Measurements from ENCODE around the gene RSPO4.

The RSPO4 gene

DNA sequence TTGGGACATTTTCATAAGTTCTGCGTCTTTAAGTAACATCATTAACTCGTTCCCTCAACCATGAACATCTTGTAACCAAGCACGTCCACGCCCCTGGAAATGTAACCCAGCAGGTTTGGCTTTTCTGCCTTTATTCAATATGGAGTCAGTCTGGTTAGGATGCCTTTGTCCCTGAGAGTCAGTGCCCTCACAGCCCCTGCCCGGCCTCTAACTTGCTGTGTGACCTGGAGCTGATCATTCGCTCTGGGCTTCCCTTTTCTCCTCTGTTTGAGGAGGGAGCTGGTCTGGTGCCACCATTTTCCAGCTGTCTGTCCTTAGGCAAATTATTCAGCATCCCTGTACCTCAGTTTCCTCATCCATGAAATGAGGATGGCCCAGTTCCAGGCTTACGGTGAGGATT is 59.5 kb downstream of the RSPO4 start:
- H3K27ac ChIP-seq: no peak overlapping the region
- no peak for TF ChIP-seq ZFX (IDR thresholded peaks at IDR 0.05; ENCODE audit: borderline replicate concordance)
- TF ChIP-seq, protein P1, sequence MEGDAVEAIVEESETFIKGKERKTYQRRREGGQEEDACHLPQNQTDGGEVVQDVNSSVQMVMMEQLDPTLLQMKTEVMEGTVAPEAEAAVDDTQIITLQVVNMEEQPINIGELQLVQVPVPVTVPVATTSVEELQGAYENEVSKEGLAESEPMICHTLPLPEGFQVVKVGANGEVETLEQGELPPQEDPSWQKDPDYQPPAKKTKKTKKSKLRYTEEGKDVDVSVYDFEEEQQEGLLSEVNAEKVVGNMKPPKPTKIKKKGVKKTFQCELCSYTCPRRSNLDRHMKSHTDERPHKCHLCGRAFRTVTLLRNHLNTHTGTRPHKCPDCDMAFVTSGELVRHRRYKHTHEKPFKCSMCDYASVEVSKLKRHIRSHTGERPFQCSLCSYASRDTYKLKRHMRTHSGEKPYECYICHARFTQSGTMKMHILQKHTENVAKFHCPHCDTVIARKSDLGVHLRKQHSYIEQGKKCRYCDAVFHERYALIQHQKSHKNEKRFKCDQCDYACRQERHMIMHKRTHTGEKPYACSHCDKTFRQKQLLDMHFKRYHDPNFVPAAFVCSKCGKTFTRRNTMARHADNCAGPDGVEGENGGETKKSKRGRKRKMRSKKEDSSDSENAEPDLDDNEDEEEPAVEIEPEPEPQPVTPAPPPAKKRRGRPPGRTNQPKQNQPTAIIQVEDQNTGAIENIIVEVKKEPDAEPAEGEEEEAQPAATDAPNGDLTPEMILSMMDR (IDR thresholded peaks at IDR 0.05): no peak

DNA sequence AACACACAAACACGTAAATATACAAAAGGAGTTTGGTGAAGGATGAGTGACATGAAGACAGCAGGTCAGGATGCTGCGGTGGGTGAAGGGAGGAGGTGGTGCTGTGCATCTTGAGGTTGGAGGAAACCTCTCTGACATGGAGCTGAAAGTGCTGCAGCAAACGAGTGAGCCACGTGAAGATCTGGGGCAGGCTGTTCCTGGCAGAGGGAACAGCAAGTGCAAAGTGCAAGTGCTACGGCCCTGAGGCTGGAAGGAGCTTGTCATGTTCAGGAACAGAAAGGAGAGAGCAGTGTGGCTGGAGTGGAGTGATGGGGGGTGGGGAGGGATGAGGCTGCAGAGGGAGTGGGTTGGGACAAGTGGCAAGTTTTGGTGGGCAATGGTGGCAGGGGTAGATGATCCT is 61.2 kb downstream of the RSPO4 start:
- H3K27ac ChIP-seq: no peak overlapping the region
- TF ChIP-seq, protein P1 (IDR thresholded peaks at IDR 0.05): no peak
- no peak for TF ChIP-seq ZFX (IDR thresholded peaks at IDR 0.05; ENCODE audit: borderline replicate concordance)

- no peak for TF ChIP-seq ZFX (IDR thresholded peaks at IDR 0.05; ENCODE audit: borderline replicate concordance)
- TF ChIP-seq, protein P1 (IDR thresholded peaks at IDR 0.05): no peak
- H3K27ac ChIP-seq: no peak overlapping the region
These were observed 62.5 kb downstream of the RSPO4 start for GRCh38 chr20:939606-940005.

- no peak overlapping the region for H3K27ac ChIP-seq
- TF ChIP-seq, protein P1 (IDR thresholded peaks at IDR 0.05): no peak
- TF ChIP-seq ZFX (IDR thresholded peaks at IDR 0.05; ENCODE audit: borderline replicate concordance): no peak
These were observed 67.8 kb downstream of the RSPO4 start for GRCh38 chr20:934186-934840.

GRCh38 chr20:933029-933428 is 69.1 kb downstream of the RSPO4 start:
- no peak for TF ChIP-seq ZFX (IDR thresholded peaks at IDR 0.05; ENCODE audit: borderline replicate concordance)
- TF ChIP-seq, protein P1 (IDR thresholded peaks at IDR 0.05): no peak
- H3K27ac ChIP-seq: no peak overlapping the region

DNA sequence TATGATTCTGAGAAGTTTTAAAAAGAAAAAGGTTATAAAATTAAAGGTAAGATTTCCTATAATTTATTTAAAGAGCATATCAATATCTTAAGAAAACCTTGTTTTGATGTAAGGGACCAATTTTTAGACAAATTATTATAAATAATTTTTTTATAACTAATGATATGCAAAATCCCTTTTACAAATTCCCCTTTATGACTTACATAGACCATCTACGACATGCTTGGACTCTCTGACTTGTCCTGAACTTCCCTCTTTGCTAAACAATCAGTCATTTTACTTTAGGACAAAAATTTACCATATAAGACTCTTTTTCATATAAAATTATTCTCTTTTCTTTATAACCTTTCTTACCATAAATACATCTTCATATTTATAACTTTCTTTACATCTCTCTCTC is 70.7 kb downstream of the RSPO4 start:
- TF ChIP-seq ZFX (IDR thresholded peaks at IDR 0.05; ENCODE audit: borderline replicate concordance): no peak
- TF ChIP-seq, protein P1 (IDR thresholded peaks at IDR 0.05): no peak
- no peak overlapping the region for H3K27ac ChIP-seq

- no peak for TF ChIP-seq ZFX (IDR thresholded peaks at IDR 0.05; ENCODE audit: borderline replicate concordance)
- TF ChIP-seq, protein P1 (IDR thresholded peaks at IDR 0.05): no peak
- H3K27ac ChIP-seq: no peak overlapping the region
These were observed 75.4 kb downstream of the RSPO4 start for GRCh38 chr20:926670-927069.

Measured in 22Rv1 (cell line).